Measurements from ENCODE around the gene MERTK. TPM values are rescaled to one million over a fixed set of nuclear protein-coding genes. Genes with fewer than 3 reads are reported as not detected.
"Not testable (repeated sequence)": the region's sequence is repeated elsewhere in the genome, so short reads cannot be mapped to it uniquely, and the experiment has no call there.

Gene MERTK
- total RNA-seq, 1 donor from 2014 or later, result 3.3 TPM

GRCh38 chr2:111924617-111925107, 26.3 kb downstream of the MERTK start:
- no peak overlapping the region for H3K4me3 Mint-ChIP-seq
- H3K36me3 Mint-ChIP-seq (ENCODE audit: low read depth), result no peaks in the 10 kb centered on the region
- TF ChIP-seq CTCF (conservative IDR thresholded peaks at IDR 0.05), result no peak
- peaks cover 14% of the 10 kb centered on the region for H3K4me1 Mint-ChIP-seq
- DNase-seq (ENCODE audit: low read depth, low spot score), result no peak
- H3K9me3 Mint-ChIP-seq, result no peaks in the 10 kb centered on the region
- no peaks in the 10 kb centered on the region for H3K27me3 Mint-ChIP-seq (ENCODE audit: low read depth)
- no peak overlapping the region for H3K27ac Mint-ChIP-seq (ENCODE audit: unreplicated experiment)

- Mint-ChIP-seq H3K36me3 (ENCODE audit: low read depth) (peaks cover 2% of the 10 kb centered on the region), H3K27me3 (ENCODE audit: low read depth) (no peaks in the 10 kb centered on the region), H3K27ac (ENCODE audit: unreplicated experiment) (no peak overlapping the region), H3K9me3 (peaks cover 3% of the 10 kb centered on the region), H3K4me1 (peaks cover 7% of the 10 kb centered on the region), H3K4me3 (no peak overlapping the region)
- no peak for DNase-seq (ENCODE audit: low read depth, low spot score)
- TF ChIP-seq CTCF (conservative IDR thresholded peaks at IDR 0.05), result no peak
These were observed 29.3 kb downstream of the MERTK start for GRCh38 chr2:111927723-111928122.

- peaks cover 4% of the 10 kb centered on the region for H3K36me3 Mint-ChIP-seq (ENCODE audit: low read depth)
- no peak overlapping the region for H3K27ac Mint-ChIP-seq (ENCODE audit: unreplicated experiment)
- TF ChIP-seq CTCF (conservative IDR thresholded peaks at IDR 0.05), result no peak
- H3K4me1 Mint-ChIP-seq, result no peaks in the 10 kb centered on the region
- DNase-seq (ENCODE audit: low read depth, low spot score), result no peak
- peaks cover 7% of the 10 kb centered on the region for H3K9me3 Mint-ChIP-seq
- no peaks in the 10 kb centered on the region for H3K27me3 Mint-ChIP-seq (ENCODE audit: low read depth)
- H3K4me3 Mint-ChIP-seq, result no peak overlapping the region
These were observed 32.0 kb downstream of the MERTK start for GRCh38 chr2:111930409-111930808.

- peaks cover 4% of the 10 kb centered on the region for H3K36me3 Mint-ChIP-seq (ENCODE audit: low read depth)
- no peak for DNase-seq (ENCODE audit: low read depth, low spot score)
- no peaks in the 10 kb centered on the region for H3K27me3 Mint-ChIP-seq (ENCODE audit: low read depth)
- no peaks in the 10 kb centered on the region for H3K4me1 Mint-ChIP-seq
- H3K9me3 Mint-ChIP-seq, result peaks cover 7% of the 10 kb centered on the region
- no peak overlapping the region for H3K4me3 Mint-ChIP-seq
- no peak for TF ChIP-seq CTCF (conservative IDR thresholded peaks at IDR 0.05)
- no peak overlapping the region for H3K27ac Mint-ChIP-seq (ENCODE audit: unreplicated experiment)
These were observed 32.5 kb downstream of the MERTK start for GRCh38 chr2:111930875-111931274.

- Mint-ChIP-seq H3K9me3 (peaks cover 7% of the 10 kb centered on the region), H3K27ac (ENCODE audit: unreplicated experiment) (no peak overlapping the region), H3K27me3 (ENCODE audit: low read depth) (no peaks in the 10 kb centered on the region), H3K4me1 (no peaks in the 10 kb centered on the region), H3K36me3 (ENCODE audit: low read depth) (peaks cover 4% of the 10 kb centered on the region), H3K4me3 (no peak overlapping the region)
- no peak for DNase-seq (ENCODE audit: low read depth, low spot score)
- TF ChIP-seq CTCF (conservative IDR thresholded peaks at IDR 0.05), result no peak
These were observed 34.5 kb downstream of the MERTK start for GRCh38 chr2:111932841-111933291.

GRCh38 chr2:111933900-111934299, 35.5 kb downstream of the MERTK start:
- not testable (repeated sequence) for H3K36me3 Mint-ChIP-seq (ENCODE audit: low read depth); H3K27me3 Mint-ChIP-seq (ENCODE audit: low read depth); H3K9me3 Mint-ChIP-seq; H3K4me1 Mint-ChIP-seq; H3K4me3 Mint-ChIP-seq; DNase-seq (ENCODE audit: low read depth, low spot score); H3K27ac Mint-ChIP-seq (ENCODE audit: unreplicated experiment)

Data from neural crest cell (in vitro differentiated cells).